ENCODE results near the gene MRPL41.
"Not testable (repeated sequence)": the region's sequence is repeated elsewhere in the genome, so short reads cannot be mapped to it uniquely, and the experiment has no call there.

The MRPL41 gene

DNA sequence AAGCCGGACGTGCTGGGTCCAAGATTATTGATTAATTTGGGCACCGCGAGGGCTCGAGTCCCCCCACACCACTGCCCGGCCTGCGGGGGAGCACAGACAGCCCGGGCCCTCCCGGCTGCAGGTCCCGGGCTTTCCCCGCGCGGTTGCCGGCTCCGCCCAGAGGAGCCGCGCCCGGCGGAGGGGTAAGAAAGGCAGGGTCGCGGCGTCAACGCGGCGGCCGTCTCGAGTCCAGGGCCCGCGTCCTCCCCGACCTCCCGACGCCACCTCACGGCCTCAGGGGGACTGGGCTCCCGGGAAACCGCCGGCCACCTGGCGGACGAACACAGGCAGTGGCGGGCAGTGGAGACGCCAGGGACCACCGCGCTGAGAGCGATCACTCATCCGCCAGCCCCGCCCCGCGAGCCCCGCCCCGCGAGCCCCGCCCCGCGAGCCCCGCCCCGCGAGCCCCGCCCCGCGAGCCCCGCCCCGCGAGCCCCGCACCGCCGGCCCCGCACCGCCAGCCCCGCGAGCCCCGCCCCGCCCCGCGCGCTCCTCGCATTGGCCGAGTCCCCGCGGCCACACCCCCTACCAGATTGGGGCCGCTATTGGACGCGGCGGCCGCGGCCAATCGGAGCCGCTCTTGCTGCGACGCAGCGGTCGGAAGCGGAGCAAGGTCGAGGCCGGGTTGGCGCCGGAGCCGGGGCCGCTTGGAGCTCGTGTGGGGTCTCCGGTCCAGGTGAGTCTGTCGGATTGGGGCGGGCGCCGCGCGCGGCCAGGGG, at the start of gene MRPL41:
Gene MRPL41, plus strand, starts transcription at position 616 of the 758 bp plus-strand sequence. CDS start 203 bp downstream, outside the sequence.
- peak; percentile 52 to 82 for DNase-seq (ENCODE audit: extremely low read depth in 1 of 2, low read depth in 1 of 2)

DNA sequence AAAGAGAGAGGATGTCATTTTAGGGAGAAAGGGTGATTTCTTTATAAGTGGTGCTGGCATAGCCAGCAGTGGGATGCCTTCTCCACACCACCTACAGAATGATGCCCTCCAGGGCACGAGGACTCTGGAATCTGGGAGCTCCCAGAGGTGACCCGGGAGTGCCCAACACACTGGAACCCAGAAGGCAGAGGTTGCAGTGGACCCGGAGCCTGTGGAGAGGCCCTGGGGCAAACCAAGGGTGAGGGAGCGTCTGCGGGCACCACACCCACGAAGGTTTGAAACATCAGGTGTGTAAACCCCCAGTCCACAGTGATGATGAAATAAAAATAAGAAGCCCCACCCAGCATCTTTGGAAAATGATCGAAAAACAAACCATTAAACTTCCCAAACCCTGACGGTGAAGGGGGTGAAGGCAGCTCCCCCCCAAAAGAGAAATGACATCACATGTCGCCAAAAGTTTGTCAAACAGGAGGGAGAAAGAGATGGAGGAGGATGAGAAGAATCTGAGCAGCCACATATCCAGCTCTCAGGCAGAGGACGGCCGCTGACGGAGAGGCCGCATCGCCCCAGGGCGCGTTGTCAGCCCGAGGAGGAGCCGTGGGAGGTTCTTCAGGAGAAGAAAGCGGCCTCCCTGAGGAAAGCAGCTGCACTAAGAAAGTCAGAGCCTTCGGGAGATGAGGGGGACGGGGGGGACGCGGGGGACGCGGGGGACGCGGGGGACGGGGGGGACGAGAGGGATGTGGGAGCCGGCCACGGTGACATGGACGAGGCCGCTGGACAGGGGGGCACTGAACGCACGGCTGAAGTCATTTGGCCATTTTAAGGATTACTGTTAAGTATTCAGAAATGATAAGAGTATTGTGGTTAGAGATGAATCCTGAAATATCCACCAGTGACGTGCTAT, 49.4 kb upstream of the MRPL41 start:
- no peak for DNase-seq (ENCODE audit: extremely low read depth in 1 of 2, low read depth in 1 of 2)

DNA sequence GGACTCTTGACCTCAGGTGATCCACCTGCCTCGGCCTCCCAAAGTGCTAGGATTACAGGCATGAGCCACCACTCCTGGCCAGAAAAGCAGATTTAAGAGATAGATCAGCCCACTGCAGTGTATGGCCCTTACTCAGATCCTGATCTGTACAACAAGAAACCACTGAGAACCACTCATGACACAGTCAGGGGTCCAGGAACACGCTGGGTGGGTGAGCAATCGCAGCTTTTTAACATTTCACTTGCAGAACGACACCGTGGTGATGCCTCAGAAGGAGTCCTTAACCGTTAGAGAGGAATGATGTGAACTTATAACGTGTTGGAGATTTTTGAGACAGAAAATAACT, 47.3 kb upstream of the MRPL41 start:
- no peak for DNase-seq (ENCODE audit: extremely low read depth in 1 of 2, low read depth in 1 of 2)

DNA sequence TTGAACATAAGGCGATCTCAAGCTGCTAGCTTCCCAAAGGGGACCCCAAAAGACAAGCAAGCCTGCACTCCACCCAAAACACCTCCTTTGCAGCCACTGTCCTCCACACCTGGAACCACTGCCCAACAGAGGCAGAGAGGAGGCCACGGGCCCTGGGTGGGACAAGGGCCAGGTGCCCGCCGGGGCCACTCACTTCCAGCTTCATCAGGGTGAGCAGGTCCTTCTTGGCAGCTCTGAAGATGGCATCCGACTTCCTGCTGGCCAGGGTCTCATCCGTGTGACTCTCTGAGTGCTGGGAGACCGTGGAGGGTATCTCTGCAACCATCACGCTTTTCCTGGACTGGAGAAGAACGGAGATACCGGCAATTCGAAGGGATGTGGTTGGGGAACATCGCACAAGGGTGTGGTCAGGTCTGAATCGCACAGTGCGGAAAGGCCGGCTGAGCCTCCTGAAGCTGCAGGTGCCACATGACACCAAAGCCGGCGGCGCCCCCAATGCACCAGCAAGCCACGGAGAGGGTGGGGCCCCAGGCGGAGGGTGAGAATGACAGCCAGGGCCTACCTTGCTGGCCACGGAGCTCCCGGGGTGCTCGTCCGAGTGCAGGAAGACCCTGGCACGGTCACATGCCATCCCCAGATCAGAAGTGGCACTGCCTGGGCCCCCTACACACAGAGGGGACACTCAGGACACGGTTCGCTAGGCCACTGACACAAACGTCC, 46.1 kb upstream of the MRPL41 start:
- no peak for DNase-seq (ENCODE audit: extremely low read depth in 1 of 2, low read depth in 1 of 2)

DNA sequence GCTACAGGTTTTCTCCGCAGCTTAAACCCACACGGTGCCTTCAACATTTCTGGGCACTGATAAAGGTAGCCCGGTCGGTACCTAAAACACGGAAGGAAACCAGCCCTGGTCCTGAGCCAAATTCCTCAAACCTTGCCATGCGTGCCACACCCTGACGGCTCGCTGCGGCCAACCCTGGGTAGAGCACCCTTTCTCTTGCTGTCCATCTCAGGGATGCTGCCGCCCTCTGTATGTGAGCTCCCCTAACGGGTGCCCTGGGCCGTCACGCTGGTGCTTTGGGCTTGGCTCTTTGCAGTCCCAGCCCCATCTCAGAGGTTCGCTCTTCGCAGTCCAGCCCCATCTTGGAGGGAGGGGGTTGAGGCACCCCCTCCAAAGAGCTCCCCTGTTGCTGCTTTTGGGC, 45.4 kb upstream of the MRPL41 start:
- DNase-seq (ENCODE audit: extremely low read depth in 1 of 2, low read depth in 1 of 2): no peak

DNA sequence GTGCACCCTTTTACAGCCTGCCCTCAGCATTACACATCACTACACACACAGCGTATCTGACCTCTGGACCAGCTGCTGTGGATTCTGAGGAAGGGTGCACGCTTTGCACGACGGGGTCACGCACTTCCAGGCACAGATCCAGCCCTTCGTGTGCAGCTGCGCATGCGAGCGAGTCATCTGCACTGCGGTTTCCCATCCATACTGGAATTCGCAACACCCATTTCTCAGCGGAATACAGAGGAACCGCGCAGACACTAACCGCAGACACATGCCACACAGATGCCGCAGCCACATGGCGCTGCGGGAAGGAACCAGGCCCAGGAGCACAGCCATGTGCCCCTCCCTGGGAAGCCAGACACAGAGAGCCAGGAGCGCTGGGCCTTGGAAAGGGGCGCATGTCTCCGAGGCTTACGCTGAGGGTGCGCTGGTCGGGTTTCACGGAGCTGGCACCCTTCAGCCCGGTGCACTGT, 44.9 kb upstream of the MRPL41 start:
- no peak for DNase-seq (ENCODE audit: extremely low read depth in 1 of 2, low read depth in 1 of 2)

DNA sequence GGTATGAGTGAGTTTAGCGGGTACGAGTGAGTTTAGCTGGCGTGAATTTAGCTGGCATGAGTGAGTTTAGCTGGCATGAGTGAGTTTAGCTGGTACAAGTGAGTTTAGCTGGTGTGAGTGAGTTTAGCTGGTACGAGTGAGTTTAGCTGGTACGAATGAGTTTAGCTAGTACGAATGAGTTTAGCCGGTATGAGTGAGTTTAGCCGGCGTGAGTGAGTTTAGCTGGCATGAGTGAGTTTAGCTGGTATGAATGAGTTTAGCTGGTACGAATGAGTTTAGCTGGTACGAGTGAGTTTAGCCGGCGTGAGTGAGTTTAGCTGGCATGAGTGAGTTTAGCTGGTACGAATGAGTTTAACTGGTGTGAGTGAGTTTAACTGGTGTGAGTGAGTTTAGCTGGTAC, 42.5 kb upstream of the MRPL41 start:
- DNase-seq (ENCODE audit: extremely low read depth in 1 of 2, low read depth in 1 of 2): no peak

DNA sequence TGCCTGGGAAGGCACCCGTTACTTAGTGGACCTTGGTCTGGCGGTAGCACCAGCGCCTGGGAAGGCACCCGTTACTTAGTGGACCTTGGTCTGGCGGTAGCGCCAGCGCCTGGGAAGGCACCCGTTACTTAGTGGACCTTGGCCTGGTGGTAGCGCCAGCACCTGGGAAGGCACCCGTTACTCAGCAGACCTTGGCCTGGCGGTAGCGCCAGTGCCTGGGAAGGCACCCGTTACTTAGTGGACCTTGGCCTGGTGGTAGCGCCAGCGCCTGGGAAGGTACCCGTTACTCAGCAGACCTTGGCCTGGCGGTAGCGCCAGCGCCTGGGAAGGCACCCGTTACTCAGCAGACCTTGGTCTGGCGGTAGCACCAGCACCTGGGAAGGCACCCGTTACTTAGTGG, 40.6 kb upstream of the MRPL41 start:
- not testable (repeated sequence) for DNase-seq (ENCODE audit: extremely low read depth in 1 of 2, low read depth in 1 of 2)

DNA sequence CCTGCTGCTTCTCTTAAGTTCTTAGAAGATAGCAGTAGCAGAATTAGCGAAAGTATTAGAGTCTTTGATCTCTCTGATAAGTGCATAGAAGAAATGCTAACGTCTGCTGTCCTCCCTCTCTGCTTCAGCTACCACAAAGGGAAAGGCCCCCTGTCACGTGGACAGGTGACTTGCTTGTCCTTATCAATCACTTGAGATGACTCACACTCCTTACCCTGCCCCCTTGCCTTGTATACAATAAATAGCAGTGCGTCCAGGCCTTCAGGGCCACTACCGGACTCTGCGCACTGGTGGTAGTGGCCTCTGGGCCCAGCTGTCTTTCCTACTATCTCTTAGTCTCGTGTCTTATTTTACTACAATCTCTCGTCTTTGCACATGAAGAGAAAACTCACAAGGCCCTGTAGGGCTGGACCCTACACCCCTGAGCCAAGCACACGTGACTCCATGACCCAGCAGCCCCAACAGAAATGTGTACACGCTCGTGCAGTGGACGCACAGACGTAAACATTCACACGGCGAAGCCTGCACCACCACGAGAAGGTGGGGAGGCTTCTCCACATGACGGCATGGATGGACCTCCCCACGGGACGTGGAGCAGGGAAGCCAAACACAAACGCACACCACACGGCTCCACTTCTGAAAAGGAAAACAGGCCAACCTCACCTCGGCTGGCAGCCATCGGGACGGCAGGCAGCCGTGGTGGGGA, 39.8 kb upstream of the MRPL41 start:
- no peak for DNase-seq (ENCODE audit: extremely low read depth in 1 of 2, low read depth in 1 of 2)

DNA sequence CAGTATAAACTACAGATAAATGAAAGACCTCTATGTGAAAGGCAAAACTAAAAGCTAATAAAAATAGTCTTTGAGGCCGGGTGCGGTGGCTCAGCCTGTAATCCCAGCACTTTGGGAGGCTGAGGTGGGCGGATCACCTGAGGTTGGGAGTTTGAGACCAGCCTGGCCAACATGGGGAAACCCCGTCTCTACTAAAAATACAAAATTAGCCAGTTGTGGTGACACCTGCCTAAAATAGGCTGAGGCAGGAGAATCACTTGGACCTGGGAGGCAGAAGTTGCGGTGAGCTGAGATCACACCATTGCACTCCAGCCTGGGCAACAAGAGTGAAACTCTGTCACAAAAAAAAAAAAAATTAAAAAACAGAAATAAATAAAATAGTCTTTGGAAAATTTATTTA, 38.5 kb upstream of the MRPL41 start:
- DNase-seq (ENCODE audit: extremely low read depth in 1 of 2, low read depth in 1 of 2): not testable (repeated sequence)

DNA sequence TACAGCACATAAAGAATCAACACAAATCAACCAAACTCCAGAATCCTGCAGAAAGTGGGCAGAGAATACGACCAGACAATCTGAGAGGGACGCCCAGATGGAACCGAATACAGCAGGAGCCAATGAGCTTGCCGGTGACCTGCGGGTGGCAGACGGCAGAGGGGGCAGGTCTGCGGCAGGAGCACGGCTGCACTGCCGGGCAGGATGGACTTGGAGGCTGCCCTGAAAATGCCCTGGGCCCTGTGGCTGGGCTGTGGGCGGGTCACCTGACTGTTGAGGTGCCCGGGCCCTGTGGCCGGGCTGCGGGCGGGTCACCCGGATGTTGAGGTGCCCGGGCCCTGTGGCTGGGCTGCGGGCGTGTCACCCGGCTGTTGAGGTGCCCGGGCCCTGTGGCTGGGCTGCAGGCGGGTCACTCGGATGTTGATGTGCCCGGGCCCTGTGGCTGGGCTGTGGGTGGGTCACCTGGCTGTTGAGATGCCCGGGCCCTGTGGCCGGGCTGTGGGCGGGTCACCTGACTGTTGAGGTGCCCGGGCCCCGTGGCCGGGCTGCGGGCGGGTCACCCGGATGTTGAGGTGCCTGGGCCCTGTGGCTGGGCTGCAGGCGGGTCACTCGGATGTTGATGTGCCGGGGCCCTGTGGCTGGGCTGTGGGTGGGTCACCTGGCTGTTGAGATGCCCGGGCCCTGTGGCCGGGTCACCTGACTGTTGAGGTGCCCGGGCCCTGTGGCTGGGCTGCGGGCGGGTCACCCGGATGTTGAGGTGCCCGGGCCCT, 37.7 kb upstream of the MRPL41 start:
- not testable (repeated sequence) for DNase-seq (ENCODE audit: extremely low read depth in 1 of 2, low read depth in 1 of 2)

DNA sequence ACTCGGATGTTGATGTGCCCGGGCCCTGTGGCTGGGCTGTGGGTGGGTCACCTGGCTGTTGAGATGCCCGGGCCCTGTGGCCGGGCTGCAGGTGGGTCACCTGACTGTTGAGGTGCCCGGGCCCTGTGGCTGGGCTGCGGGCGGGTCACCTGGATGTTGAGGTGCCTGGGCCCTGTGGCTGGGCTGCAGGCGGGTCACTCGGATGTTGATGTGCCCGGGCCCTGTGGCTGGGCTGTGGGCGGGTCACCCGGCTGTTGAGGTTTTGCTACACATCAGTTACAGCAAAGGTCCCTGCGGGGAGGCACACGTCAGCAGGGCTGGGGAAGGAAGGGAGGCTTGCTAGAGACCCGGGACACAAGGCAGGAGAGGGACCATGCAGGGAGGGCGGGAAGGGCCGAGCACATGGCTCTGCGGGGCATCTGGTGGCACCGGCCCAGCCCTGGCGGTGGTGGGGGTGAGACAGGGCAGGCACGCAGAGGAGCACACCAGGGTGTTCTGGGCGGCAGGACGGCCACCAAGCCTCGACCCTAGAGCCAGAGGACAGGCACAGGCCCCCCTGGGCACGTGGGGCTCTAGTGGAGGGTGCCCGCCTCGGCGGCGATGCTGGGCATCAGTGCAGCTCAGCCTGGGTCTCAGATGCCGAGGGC, 36.9 kb upstream of the MRPL41 start:
- no peak for DNase-seq (ENCODE audit: extremely low read depth in 1 of 2, low read depth in 1 of 2)

DNA sequence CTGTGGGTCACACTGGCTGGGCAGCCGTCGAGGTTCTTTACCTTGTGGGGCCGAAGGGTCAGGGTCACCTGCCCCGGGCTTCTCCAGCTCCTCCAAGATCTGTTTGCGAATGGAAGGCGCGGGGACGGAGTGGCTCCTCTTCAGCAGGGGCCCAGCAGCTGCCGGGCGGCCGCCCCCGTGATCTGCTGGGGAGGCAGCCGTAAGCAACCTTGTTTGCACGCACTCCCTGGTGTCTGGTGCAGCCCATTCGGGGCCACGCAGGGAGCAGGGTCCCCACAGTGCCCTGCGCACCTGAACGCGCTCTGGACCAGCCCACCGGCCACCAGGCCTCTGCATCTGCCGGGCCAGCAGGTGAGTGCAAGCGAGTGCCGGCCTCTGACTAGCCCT, 36.3 kb upstream of the MRPL41 start:
- no peak for DNase-seq (ENCODE audit: extremely low read depth in 1 of 2, low read depth in 1 of 2)

DNA sequence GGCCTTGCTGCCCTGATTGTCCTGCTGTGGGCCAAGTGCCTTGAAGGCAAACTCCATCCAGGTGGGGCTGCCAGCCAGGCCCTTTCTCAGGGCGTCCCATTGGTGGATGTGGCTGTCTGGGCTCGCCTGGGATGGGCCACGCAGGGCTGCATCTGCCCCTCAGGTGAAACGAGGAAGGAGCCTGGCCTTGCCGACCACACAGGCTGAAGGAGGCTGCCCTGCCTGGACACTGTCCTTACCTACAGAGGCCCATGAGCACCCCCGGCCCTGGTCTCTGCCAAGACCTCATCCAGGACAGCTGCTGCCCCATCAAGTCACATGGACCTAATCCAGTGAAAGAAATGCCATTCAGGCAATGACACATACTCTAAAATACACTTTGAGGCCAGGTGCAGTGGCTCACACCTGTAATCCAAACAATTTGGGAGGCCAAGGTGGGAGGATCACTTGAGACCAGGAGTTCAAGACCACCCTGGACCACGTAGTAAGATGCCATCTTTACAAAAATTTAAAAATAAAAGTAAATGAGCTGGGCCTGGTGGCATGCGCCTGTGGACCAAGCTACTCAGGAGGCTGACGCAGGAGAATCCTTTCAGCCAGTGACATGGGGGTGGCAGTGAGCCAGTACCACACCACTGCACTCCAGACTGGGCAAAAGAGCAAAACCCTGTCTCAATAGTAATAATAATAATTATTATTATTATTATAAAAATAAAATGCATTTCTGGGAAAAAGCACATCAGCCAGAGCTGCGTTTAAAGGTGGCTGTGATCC, 35.3 kb upstream of the MRPL41 start:
- no peak for DNase-seq (ENCODE audit: extremely low read depth in 1 of 2, low read depth in 1 of 2)

DNA sequence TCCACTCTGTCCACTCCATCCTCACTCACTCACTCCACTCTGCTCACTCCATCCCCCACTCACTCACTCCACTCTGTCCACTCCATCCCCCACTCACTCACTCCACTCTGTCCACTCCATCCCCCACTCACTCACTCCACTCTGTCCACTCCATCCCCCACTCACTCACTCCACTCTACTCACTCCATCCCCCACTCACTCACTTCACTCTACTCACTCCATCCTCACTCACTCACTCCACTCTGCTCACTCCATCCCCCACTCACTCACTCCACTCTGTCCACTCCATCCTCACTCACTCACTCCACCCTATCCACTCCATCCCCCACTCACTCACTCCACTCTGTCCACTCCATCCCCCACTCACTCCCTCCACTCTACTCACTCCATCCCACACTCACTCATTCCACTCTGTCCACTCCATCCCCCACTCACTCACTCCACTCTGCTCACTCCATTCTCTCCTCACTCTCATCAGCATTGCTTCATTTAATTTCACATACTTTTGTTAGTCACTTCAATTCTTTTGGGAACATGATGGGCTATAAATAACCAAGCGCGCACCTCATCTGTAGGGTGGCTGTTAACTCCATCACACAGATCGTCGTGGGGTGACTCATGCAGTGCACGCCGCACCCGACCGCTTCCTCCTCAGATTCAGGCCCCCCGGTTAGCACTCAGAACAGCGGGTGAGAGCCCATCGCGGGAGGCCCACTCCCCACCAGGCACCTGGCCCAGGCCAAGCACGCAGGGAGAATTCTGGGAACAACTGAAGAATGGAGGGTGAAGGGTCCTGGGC, 32.8 kb upstream of the MRPL41 start:
- DNase-seq (ENCODE audit: extremely low read depth in 1 of 2, low read depth in 1 of 2): not testable (repeated sequence)

DNA sequence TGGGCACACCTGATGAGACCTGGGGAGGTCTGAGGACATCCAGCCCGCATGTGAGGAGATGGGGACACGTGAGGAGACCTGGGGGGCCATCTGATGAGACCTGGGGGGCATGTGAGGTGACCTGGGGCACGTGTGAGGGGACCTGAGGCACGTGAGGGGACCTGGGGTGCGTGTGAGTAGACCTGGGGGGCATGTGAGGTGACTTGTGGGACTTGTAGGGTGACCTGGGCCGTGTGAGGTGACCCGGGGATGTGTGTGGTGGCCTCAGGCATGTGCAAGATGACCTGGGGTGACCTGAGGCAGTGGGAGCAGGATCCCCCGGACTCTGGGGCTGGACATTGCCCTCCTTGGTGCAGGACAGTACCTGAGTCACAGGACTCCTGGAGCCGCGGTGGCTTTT, 32.1 kb upstream of the MRPL41 start:
- no peak for DNase-seq (ENCODE audit: extremely low read depth in 1 of 2, low read depth in 1 of 2)

DNA sequence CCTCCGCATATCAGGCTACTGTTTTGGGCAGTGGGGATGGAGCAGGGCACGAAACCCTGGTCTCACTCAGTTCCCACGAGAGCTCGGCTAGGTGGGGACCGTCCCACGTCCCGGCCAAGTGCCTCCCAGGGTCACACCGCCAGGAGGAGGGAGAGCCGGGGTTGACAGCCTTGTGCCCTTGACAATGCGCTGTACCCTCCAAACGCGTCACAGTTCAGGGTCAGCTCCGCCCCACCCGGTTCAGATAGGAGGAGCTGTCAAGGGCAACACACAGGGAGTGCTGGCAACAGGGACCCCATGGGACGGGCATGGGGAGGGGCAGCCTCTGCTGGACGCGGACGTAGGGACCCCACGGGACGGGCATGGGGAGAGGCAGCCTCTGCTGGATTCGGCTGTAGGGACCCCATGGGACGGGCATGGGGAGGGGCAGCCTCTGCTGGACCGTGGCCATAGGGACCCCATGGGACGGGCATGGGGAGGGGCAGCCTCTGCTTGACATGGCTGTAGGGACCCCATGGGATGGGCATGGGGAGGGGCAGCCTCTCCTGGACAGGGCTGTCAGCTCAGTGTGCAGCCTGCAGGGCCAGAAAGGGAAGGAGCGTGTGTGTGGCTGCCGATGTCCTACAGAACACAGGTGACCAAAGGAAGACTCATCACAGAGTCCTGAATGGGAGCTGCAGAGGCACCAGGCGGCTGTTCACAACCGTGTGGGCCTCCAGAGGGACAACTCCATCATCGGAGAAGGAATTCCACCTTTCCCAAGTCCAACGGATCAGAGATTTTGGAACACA, 30.9 kb upstream of the MRPL41 start:
- DNase-seq (ENCODE audit: extremely low read depth in 1 of 2, low read depth in 1 of 2): no peak

All from activated CD8-positive, alpha-beta memory T cell treated with anti-CD3 and anti-CD28 coated beads for 1 hour (primary cell).